Keratinocyte (primary cell): ENCODE measurements around the gene NDUFS8. TPM values are rescaled to one million over a fixed set of nuclear protein-coding genes. Genes with fewer than 3 reads are reported as not detected.
A peak's percentile ranks its signal among the peaks of the same experiment; 100 is the strongest.

ENCODE experiments used
- DNase-seq: peaks from one replicate; pipeline ENCODE4 v3.0.0-alpha.2; 2011; ENCODE audit warnings: low read depth, missing footprints, low spot score
- FAIRE-seq: peaks from 2 replicates; lab custom pipeline; 2011; peaks lifted over from hg19 to GRCh38; lab: Jason Lieb, UNC
- H2AFZ ChIP-seq: 2 replicates; pipeline ENCODE4 v1.6.0; 2012; ENCODE audit warnings: low read length, control low read depth, inconsistent platforms; ENCODE audit not compliant: control insufficient read depth
- H3K27ac ChIP-seq: 2 replicates; pipeline ENCODE4 v1.5.1; 2011; ENCODE audit warnings: low read length; ENCODE audit not compliant: control insufficient read depth, insufficient read depth
- H3K27me3 ChIP-seq: 3 replicates; pipeline ENCODE4 v1.6.0; 2011; ENCODE audit warnings: low read length; ENCODE audit not compliant: control insufficient read depth, insufficient read depth; ENCODE audit errors: extremely low read depth
- H3K36me3 ChIP-seq, 2 experiments: 2 replicates in 1 of 2; 3 replicates in 1 of 2; pipeline ENCODE4 v1.5.1; 2011; ENCODE audit warnings: low read length in 2 of 2, mild to moderate bottlenecking in 1 of 2; ENCODE audit not compliant: control insufficient read depth in 2 of 2, insufficient read depth in 2 of 2; ENCODE audit errors: extremely low read depth in 1 of 2
- H3K4me1 ChIP-seq: 3 replicates; pipeline ENCODE4 v1.5.1; 2011; ENCODE audit warnings: low read length; ENCODE audit not compliant: control insufficient read depth, insufficient read depth; ENCODE audit errors: extremely low read depth
- H3K4me2 ChIP-seq: 3 replicates; pipeline ENCODE4 v1.6.0; 2011; ENCODE audit warnings: low read depth, low read length; ENCODE audit not compliant: control insufficient read depth, insufficient read depth; ENCODE audit errors: extremely low read depth
- H3K4me3 ChIP-seq, 3 experiments: fragments of 200-600 bp in 1 of 3; sonication (generic) in 1 of 3; 2 replicates in 2 of 3; 3 replicates in 1 of 3; pipeline ENCODE4 v1.5.1; 2011 to 2016; ENCODE audit warnings: low read length in 3 of 3, mild to moderate bottlenecking in 3 of 3, control low read depth in 2 of 3, inconsistent platforms in 1 of 3, low read depth in 1 of 3, mixed read lengths in 1 of 3, mixed run types in 1 of 3, moderate library complexity in 1 of 3; ENCODE audit not compliant: control insufficient read depth in 2 of 3, insufficient read depth in 2 of 3; ENCODE audit errors: extremely low read depth in 1 of 3
- H3K79me2 ChIP-seq: 2 replicates; pipeline ENCODE4 v1.6.0; 2012; ENCODE audit warnings: low read length; ENCODE audit not compliant: control insufficient read depth, insufficient read depth
- H3K9ac ChIP-seq: 3 replicates; pipeline ENCODE4 v1.6.0; 2011; ENCODE audit warnings: low read length; ENCODE audit not compliant: control insufficient read depth, insufficient read depth; ENCODE audit errors: extremely low read depth
- H3K9me1 ChIP-seq: 3 replicates; pipeline ENCODE4 v1.6.0; 2011; ENCODE audit warnings: low read length; ENCODE audit not compliant: control insufficient read depth, insufficient read depth; ENCODE audit errors: extremely low read depth
- H3K9me3 ChIP-seq: 2 replicates; pipeline ENCODE4 v1.5.1; 2012; ENCODE audit warnings: low read depth, low read length; ENCODE audit not compliant: control insufficient read depth
- H4K20me1 ChIP-seq: 3 replicates; pipeline ENCODE4 v1.6.0; 2011; ENCODE audit warnings: low read length; ENCODE audit not compliant: control insufficient read depth, insufficient read depth; ENCODE audit errors: extremely low read depth
- EZH2 ChIP-seq: IDR thresholded peaks from one replicate; pipeline ENCODE4 v1.6.1; 2012; ENCODE audit warnings: inconsistent platforms, mild to moderate bottlenecking, low read length, moderate library complexity
- dilution Hi-C: fragments of 300-500 bp; cut with MboI; formaldehyde crosslinking; loops from one replicate; pipeline ENCODE4 v1.7.0; 2020; ENCODE audit warnings: low sequenced_read_pairs; ENCODE audit not compliant: extremely low pct_ligation_motif_present
- polyA plus RNA-seq, 5 experiments: library from polyadenylated mRNA; depleted of rRNA in 3 of 5; stranded (reverse) in 3 of 5; stranded (forward) in 1 of 5; unstranded in 1 of 5; fragments of >200 nt; gene quantifications; 1 replicate in 1 of 5; 2 replicates in 3 of 5; 3 replicates in 1 of 5; pipeline versions ENCODE4 v1.2.1 to v1.2.3, GENCODE V29; 2011 to 2012; ENCODE audit warnings: missing spikeins in 2 of 5, low read depth in 1 of 5, low replicate concordance in 1 of 5
- TF ChIP-seq, protein P1 (sequence below), 3 experiments: IDR thresholded peaks in 1 of 3; conservative IDR thresholded peaks in 1 of 3; optimal IDR thresholded peaks in 1 of 3; 2 replicates in 2 of 3; 3 replicates in 1 of 3; pipeline versions ENCODE3 to v1.5.1; 2011; ENCODE audit warnings: low read length in 3 of 3, mild to moderate bottlenecking in 3 of 3, moderate library complexity in 2 of 3, control low read depth in 1 of 3, inconsistent platforms in 1 of 3; ENCODE audit not compliant: insufficient read depth in 2 of 3; ENCODE audit errors: extremely low read depth in 1 of 3

The NDUFS8 gene
- polyA plus RNA-seq, 1 donor (not counting 4 experiments of a cell fraction or from before 2014, with no cell fraction given) = 51.7 TPM

DNA sequence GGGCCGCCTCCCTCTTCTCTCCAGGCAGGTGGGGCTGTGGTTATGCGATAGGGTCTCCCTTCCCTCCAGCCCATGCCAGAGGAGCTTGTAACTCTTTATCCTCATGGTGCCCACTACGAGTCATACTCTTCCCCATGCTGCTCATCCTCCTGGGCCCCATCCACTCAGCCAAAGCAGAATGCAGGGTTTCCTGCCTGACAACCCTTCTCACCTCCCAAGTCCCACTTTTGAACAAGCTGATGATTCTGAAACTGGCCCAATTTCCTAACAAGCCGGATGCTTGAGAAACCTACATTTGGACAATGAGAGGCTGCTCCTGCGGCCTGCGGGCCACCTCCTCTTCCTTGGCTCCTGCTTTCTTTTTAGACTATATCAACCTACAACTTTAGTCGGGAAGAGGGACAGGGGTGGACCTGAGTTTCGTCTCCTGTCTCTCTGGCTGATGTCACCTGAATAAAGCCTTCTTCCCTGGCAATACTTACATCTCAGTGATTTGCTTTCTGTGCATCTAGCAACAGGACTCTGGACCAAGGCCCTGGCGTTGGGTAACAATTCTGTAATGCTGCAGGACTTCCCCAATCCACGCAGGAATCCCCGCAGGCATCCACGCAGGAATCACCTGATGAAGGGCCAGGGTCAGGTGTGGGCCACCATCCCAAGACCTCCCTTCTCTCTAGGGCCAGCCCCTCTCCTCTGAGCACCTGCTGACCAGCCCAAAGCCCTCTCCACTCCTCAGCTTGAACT, 1.5 kb upstream of the NDUFS8 start:
- no peak overlapping the region for H2AFZ ChIP-seq
- no peak for TF ChIP-seq EZH2
- TF ChIP-seq, protein P1, sequence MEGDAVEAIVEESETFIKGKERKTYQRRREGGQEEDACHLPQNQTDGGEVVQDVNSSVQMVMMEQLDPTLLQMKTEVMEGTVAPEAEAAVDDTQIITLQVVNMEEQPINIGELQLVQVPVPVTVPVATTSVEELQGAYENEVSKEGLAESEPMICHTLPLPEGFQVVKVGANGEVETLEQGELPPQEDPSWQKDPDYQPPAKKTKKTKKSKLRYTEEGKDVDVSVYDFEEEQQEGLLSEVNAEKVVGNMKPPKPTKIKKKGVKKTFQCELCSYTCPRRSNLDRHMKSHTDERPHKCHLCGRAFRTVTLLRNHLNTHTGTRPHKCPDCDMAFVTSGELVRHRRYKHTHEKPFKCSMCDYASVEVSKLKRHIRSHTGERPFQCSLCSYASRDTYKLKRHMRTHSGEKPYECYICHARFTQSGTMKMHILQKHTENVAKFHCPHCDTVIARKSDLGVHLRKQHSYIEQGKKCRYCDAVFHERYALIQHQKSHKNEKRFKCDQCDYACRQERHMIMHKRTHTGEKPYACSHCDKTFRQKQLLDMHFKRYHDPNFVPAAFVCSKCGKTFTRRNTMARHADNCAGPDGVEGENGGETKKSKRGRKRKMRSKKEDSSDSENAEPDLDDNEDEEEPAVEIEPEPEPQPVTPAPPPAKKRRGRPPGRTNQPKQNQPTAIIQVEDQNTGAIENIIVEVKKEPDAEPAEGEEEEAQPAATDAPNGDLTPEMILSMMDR (optimal IDR thresholded peaks at IDR 0.05 in 1 of 3, IDR thresholded peaks at IDR 0.05 in 1 of 3, conservative IDR thresholded peaks at IDR 0.05 in 1 of 3; ENCODE audit: extremely low read depth in 1 of 3, insufficient read depth in 2 of 3, low read length in 3 of 3) = no peak
- dilution Hi-C loops = no loop called here
- no peaks in the 10 kb centered on the region for H3K9me3 ChIP-seq
- peak overlapping the region; percentile 82 for H3K4me2 ChIP-seq
- H3K27ac ChIP-seq = peak overlapping the region; percentile 71
- H3K27me3 ChIP-seq = no peaks in the 10 kb centered on the region
- peak overlapping the region in 2 of 3 experiments; percentile 76 to 97 for H3K4me3 ChIP-seq
- no peak for DNase-seq
- H3K4me1 ChIP-seq = peaks cover 24% of the 10 kb centered on the region
- H3K9me1 ChIP-seq = no peaks in the 10 kb centered on the region
- H3K9ac ChIP-seq = peak overlapping the region; percentile 96
- H3K36me3 ChIP-seq = peaks cover 6 to 17% of the 10 kb centered on the region in 2 experiments
- no peak for FAIRE-seq
- no peaks in the 10 kb centered on the region for H4K20me1 ChIP-seq
- peaks cover 24% of the 10 kb centered on the region for H3K79me2 ChIP-seq

DNA sequence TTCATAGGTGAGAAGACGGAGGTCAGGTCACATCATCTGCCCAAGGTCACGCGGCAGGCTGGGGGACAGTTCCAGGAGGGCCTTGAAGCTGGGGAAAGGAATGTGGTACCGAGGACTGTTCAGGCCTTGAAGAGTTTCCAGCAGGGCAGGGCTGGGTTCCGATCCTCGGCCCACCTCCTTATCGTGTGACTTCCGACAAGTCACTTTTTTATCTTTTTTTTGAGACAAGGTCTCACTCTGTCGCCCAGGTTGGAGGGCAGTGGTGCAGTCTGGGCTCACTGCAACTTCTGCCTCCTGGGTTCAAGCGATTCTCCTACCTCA, 623 bp downstream of the NDUFS8 start:
- no peak for FAIRE-seq
- dilution Hi-C loops = no loop called here

More for the DNA sequence above, 623 bp downstream of the NDUFS8 start:
- Histone ChIP-seq H3K4me1 (peaks cover 24% of the 10 kb centered on the region), H3K36me3 (peaks cover 10 to 21% of the 10 kb centered on the region in 2 experiments), H3K79me2 (peaks cover 24% of the 10 kb centered on the region), H3K4me2 (peak overlapping the region; percentile 92), H3K27ac (peak overlapping the region; percentile 86), H3K9me1 (no peaks in the 10 kb centered on the region), H2AFZ (peak overlapping the region; percentile 96), H3K27me3 (no peaks in the 10 kb centered on the region), H3K4me3 (peak overlapping the region; percentile 76 to 97 (median 95)), H3K9ac (peak overlapping the region; percentile 96), H3K9me3 (no peaks in the 10 kb centered on the region), H4K20me1 (no peaks in the 10 kb centered on the region)
- TF ChIP-seq, protein P1 (optimal IDR thresholded peaks at IDR 0.05 in 1 of 3, IDR thresholded peaks at IDR 0.05 in 1 of 3, conservative IDR thresholded peaks at IDR 0.05 in 1 of 3; ENCODE audit: extremely low read depth in 1 of 3, insufficient read depth in 2 of 3, low read length in 3 of 3) = no peak
- no peak for TF ChIP-seq EZH2
- DNase-seq = no peak
